ENCODE measurements around the gene FCHSD2. TPM values are rescaled to one million over a fixed set of nuclear protein-coding genes. Genes with fewer than 3 reads are reported as not detected.

FCHSD2 gene
- total RNA-seq, 1 donor: 28.2 TPM

DNA sequence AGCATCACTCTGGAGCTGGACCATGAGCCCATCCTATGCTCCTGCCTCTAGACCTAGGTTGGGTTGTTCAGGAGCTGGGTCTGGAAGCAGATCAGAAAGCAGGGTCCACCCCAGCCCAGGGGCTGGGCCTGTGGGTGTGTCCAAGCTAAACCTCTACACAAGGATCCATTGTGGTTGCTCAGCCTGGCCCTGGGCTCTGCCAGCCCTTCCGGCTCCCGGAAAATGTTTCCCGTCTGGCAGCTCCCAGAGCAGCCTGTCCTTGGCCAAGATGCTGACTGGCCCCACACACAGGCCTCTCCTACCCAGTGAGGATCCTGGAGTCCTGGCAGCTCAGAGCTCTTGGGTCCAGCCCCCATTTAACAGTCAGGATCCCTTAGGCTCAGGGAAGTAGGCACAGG, 35.3 kb upstream of the FCHSD2 start:
- Histone ChIP-seq H3K27me3 (ENCODE audit: insufficient read depth, low read length) (no peaks in the 10 kb centered on the region), H3K9me3 (ENCODE audit: low read depth, low read length) (no peaks in the 10 kb centered on the region), H3K4me1 (ENCODE audit: insufficient read depth, low read length) (peaks cover 22% of the 10 kb centered on the region), H3K4me3 (ENCODE audit: low read length) (no peak overlapping the region)

- H3K4me3 ChIP-seq (ENCODE audit: low read length): no peak overlapping the region
- H3K4me1 ChIP-seq (ENCODE audit: insufficient read depth, low read length): peaks cover 22% of the 10 kb centered on the region
- H3K9me3 ChIP-seq (ENCODE audit: low read depth, low read length): no peaks in the 10 kb centered on the region
- no peaks in the 10 kb centered on the region for H3K27me3 ChIP-seq (ENCODE audit: insufficient read depth, low read length)
These were observed 34.7 kb upstream of the FCHSD2 start for GRCh38 chr11:73176874-73177155.

DNA sequence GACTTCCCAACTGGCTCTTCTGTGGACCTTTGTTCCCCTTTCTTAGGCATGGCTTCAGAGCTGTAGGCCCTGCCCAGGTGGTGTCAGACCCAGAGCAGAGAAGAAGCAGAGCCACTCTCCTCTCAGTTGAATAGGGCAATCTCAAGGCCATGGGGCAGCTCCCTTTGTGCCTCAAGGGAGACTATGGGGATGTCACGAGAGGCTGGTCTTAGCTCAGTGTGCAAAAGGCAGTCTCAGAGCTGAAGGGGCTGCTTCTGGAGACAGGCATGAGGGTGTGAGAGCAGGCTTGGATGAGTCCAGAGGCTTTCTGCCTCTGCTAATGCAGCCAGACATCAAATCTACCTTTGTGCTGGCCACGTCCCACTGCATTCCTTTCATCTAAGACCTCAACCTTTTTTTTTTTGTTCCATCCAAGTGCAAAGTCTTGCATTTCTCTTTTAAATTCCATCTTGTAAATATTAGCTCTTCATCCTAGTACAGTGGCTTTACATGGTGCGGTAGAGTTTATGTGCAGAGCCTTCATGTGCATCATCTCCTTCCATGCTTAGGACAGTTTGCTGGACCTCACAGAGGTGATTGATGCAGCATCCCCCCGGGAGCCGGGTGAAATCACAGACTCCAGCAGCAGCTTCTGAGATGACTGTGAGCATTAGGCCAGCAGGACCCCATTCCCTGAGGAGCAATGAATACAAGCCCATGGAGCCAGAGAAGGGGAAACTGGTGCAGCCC, 34.2 kb upstream of the FCHSD2 start:
- Histone ChIP-seq H3K9me3 (ENCODE audit: low read depth, low read length) (no peaks in the 10 kb centered on the region), H3K4me1 (ENCODE audit: insufficient read depth, low read length) (peaks cover 22% of the 10 kb centered on the region), H3K4me3 (ENCODE audit: low read length) (no peak overlapping the region), H3K27me3 (ENCODE audit: insufficient read depth, low read length) (no peaks in the 10 kb centered on the region)

DNA sequence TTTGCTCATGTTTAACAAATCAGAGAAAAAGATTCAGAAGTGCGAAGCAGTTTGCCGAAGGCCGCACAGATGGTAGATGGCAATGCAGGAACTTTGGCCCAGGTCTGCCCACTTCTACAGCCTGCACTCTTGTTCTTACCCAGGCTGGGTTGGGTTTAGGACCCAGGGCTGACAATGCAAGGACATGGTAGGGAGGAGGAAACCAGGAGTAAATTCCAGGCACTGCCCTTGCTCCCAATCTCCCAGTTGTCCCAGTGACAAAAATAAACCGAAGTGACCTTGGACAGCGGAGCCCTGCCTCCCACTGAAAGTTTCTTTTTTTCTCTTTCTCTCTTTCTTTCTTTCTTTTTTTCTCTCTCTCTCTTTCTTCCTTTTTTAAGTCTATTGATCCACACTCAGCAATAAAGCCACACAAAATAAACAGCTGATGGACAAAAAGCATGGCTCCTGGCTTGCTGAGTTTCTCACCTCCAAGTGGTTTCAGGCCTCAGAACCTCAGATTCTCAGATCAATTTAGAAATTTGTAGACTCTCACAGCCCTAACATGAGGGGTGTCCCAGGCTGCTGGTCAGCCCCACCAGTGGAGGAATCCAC, 33.5 kb upstream of the FCHSD2 start:
- no peaks in the 10 kb centered on the region for H3K9me3 ChIP-seq (ENCODE audit: low read depth, low read length)
- peaks cover 22% of the 10 kb centered on the region for H3K4me1 ChIP-seq (ENCODE audit: insufficient read depth, low read length)
- H3K4me3 ChIP-seq (ENCODE audit: low read length): no peak overlapping the region
- H3K27me3 ChIP-seq (ENCODE audit: insufficient read depth, low read length): no peaks in the 10 kb centered on the region

- H3K4me3 ChIP-seq (ENCODE audit: low read length): no peak overlapping the region
- no peaks in the 10 kb centered on the region for H3K27me3 ChIP-seq (ENCODE audit: insufficient read depth, low read length)
- H3K9me3 ChIP-seq (ENCODE audit: low read depth, low read length): no peaks in the 10 kb centered on the region
- H3K4me1 ChIP-seq (ENCODE audit: insufficient read depth, low read length): peaks cover 22% of the 10 kb centered on the region
These were observed 32.3 kb upstream of the FCHSD2 start for GRCh38 chr11:73174495-73174791.

DNA sequence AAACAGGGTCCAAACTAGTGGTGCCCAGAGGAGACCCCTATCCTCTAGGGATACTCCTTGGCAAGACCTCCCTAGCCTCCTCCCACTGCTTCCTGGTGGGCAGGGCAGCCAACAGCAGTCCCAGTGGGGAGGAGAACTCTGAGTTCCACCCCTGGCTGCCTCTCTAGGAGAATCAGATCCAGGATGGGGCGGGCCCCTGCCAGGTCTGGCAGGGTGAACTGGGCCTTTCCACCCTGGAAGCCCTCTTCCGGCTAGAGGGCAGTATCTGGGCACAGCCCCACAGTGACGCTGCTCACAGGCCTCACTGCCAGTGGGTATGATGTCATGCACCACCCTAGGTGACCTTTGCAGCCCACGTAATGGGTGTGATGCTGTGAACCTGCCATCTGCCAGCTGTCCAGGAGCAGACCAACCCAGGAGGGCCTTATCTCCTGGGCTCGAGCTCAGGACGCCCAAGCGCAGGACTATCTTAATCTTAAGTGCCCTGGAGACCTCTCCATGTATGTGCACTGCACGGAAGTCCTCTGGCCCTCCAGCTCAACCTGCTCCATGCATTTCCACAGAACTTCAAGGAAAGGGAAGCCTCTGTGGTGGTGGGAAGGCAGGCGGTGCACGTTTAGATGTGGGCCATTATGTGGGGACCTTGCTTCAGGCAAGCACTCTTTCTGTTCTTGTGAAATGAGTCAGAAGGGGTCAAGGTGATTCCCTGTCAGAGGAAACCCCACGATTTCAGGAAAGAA, 31.8 kb upstream of the FCHSD2 start:
- Histone ChIP-seq H3K4me3 (ENCODE audit: low read length) (no peak overlapping the region), H3K9me3 (ENCODE audit: low read depth, low read length) (no peaks in the 10 kb centered on the region), H3K27me3 (ENCODE audit: insufficient read depth, low read length) (no peaks in the 10 kb centered on the region), H3K4me1 (ENCODE audit: insufficient read depth, low read length) (peaks cover 22% of the 10 kb centered on the region)

GRCh38 chr11:73172992-73173656, 31.0 kb upstream of the FCHSD2 start:
- Histone ChIP-seq H3K27me3 (ENCODE audit: insufficient read depth, low read length) (no peaks in the 10 kb centered on the region), H3K4me3 (ENCODE audit: low read length) (no peak overlapping the region), H3K9me3 (ENCODE audit: low read depth, low read length) (no peaks in the 10 kb centered on the region), H3K4me1 (ENCODE audit: insufficient read depth, low read length) (peaks cover 22% of the 10 kb centered on the region)

DNA sequence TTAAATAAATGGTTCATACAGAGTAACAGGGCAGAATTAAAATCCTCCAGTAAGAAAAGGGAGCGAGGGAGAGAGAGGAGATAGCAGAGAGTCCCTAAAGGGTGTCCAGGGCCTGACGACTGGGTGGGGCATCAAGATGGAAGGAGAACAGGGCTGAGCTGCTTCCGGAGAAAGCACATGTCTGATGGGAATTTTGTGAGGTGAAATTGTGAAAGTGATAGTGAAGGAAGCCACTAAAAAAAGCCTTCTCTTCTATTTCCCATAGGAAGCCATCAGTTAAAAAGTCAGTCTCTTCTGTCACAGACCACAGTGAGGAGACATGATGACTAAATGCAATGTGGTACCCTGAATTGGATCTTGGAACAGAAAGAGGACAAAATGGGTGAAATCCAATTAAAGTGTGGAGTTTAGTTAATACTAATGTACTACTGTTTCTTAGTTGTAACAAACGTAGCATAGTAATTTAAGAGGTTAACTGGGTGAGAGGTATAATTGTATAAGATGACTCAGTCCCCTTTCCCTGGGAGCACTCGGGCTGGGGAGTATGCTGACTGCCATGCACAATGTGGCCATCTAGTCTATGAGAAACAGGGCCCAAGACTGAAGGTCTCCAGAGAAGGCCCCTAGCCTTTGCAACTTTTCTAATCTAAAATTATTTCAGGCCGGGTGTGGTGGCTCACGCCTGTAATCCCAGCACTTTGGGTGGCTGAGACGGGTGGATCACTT, 29.5 kb upstream of the FCHSD2 start:
- Histone ChIP-seq H3K4me1 (ENCODE audit: insufficient read depth, low read length) (peaks cover 7% of the 10 kb centered on the region), H3K27me3 (ENCODE audit: insufficient read depth, low read length) (no peaks in the 10 kb centered on the region), H3K4me3 (ENCODE audit: low read length) (no peak overlapping the region), H3K9me3 (ENCODE audit: low read depth, low read length) (no peaks in the 10 kb centered on the region)

GRCh38 chr11:73170140-73170539, 28.0 kb upstream of the FCHSD2 start:
- H3K27me3 ChIP-seq (ENCODE audit: insufficient read depth, low read length): no peaks in the 10 kb centered on the region
- no peak overlapping the region for H3K4me3 ChIP-seq (ENCODE audit: low read length)
- no peaks in the 10 kb centered on the region for H3K4me1 ChIP-seq (ENCODE audit: insufficient read depth, low read length)
- H3K9me3 ChIP-seq (ENCODE audit: low read depth, low read length): no peaks in the 10 kb centered on the region

DNA sequence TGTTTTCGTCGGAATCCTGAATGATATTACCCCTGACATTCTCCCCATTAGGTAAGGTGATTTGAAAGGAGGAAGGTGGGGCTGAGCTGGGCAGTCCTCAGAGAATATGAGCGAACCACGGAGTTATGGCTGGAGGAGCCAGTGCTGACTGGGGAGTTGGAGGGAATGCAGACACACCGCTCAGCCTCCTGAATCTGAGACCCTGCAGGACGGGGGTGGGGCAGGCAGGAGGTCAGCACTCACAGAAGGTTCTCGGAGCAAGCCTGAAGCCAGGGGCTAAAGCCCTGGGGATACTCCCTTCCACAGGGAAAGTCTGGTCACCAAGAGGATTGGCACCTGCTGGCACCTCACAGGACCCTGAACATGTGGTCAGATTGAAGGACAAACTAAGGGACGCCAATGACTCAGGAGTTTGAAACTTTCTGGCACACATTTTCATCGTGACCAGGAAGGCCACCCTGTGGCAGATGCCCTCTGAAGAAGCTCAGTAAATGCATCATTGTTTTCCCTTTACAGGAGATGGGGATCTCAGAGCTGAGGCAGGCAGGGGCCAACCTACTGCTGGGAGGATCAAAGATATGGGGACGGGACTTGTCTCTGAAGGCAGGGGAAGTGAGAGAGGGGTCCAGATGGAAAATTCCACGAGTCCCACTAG, 26.9 kb upstream of the FCHSD2 start:
- Histone ChIP-seq H3K27me3 (ENCODE audit: insufficient read depth, low read length) (no peaks in the 10 kb centered on the region), H3K4me1 (ENCODE audit: insufficient read depth, low read length) (no peaks in the 10 kb centered on the region), H3K9me3 (ENCODE audit: low read depth, low read length) (no peaks in the 10 kb centered on the region), H3K4me3 (ENCODE audit: low read length) (no peak overlapping the region)

GRCh38 chr11:73167363-73167954, 25.3 kb upstream of the FCHSD2 start:
- Histone ChIP-seq H3K9me3 (ENCODE audit: low read depth, low read length) (no peaks in the 10 kb centered on the region), H3K4me1 (ENCODE audit: insufficient read depth, low read length) (peaks cover 5% of the 10 kb centered on the region), H3K27me3 (ENCODE audit: insufficient read depth, low read length) (no peaks in the 10 kb centered on the region), H3K4me3 (ENCODE audit: low read length) (no peak overlapping the region)

GRCh38 chr11:73164803-73165540, 22.9 kb upstream of the FCHSD2 start:
- no peaks in the 10 kb centered on the region for H3K27me3 ChIP-seq (ENCODE audit: insufficient read depth, low read length)
- no peaks in the 10 kb centered on the region for H3K9me3 ChIP-seq (ENCODE audit: low read depth, low read length)
- H3K4me3 ChIP-seq (ENCODE audit: low read length): no peak overlapping the region
- H3K4me1 ChIP-seq (ENCODE audit: insufficient read depth, low read length): peaks cover 17% of the 10 kb centered on the region

DNA sequence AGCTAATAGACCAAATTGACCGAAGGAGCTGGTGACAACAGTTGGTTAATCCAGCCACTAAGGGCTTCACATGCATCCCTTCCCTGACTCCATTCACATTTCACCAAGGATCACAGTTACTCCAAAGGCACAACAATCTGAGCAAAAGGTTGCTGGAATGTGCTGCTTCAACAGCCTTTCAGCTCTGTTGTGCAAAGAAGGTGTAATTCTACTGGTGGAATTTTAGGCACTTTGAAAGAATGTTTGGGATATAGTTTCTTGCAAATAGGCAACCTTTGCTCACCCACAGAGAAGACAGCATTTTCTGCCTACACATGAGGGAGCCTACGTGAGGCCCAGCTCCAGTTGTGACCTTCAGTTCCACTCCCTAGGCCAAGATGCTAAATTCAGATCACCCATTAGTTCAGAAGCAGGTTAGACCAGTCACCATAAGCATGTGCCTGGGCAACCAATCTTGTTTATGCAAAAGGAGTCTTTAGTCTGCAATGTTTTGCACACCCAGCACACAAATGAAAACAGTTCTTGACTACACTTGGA, 21.6 kb upstream of the FCHSD2 start:
- Histone ChIP-seq H3K4me1 (ENCODE audit: insufficient read depth, low read length) (peaks cover 27% of the 10 kb centered on the region), H3K27me3 (ENCODE audit: insufficient read depth, low read length) (no peaks in the 10 kb centered on the region), H3K4me3 (ENCODE audit: low read length) (no peak overlapping the region)

More for the DNA sequence above, 21.6 kb upstream of the FCHSD2 start:
- no peaks in the 10 kb centered on the region for H3K9me3 ChIP-seq (ENCODE audit: low read depth, low read length)

All from mononuclear cell (primary cell).